Ammon's horn (tissue), 1 donor: ENCODE measurements around the gene TMEM108.
A peak's percentile ranks its signal among the peaks of the same experiment; 100 is the strongest.

Experiments used
- DNase-seq: peaks from one replicate; pipeline ENCODE4 v3.0.0-alpha.2; 2016; ENCODE audit warnings: low spot score

The TMEM108 gene

GRCh38 chr3:133117342-133117741, 79.2 kb downstream of the TMEM108 start:
- DNase-seq: no peak

GRCh38 chr3:133119176-133119575, 81.0 kb downstream of the TMEM108 start:
- DNase-seq: peak; percentile 57

- DNase-seq: no peak
These were observed 83.3 kb downstream of the TMEM108 start for GRCh38 chr3:133121450-133121849.

- no peak for DNase-seq
These were observed 85.4 kb downstream of the TMEM108 start for GRCh38 chr3:133123636-133124035.

- peak; percentile 86 for DNase-seq
These were observed 86.3 kb downstream of the TMEM108 start for GRCh38 chr3:133124511-133124910.

GRCh38 chr3:133125171-133125570, 87.0 kb downstream of the TMEM108 start:
- DNase-seq: no peak

- no peak for DNase-seq
These were observed 87.6 kb downstream of the TMEM108 start for GRCh38 chr3:133125802-133126201.

- no peak for DNase-seq
These were observed 89.2 kb downstream of the TMEM108 start for GRCh38 chr3:133127381-133127780.

GRCh38 chr3:133130168-133130567, 92.0 kb downstream of the TMEM108 start:
- DNase-seq: no peak

- peak; percentile 40 for DNase-seq
These were observed 97.1 kb downstream of the TMEM108 start for GRCh38 chr3:133135306-133135705.

GRCh38 chr3:133136114-133137041, 98.2 kb downstream of the TMEM108 start:
- no peak for DNase-seq

- DNase-seq: no peak
These were observed 99.1 kb downstream of the TMEM108 start for GRCh38 chr3:133137042-133137996.

GRCh38 chr3:133138017-133138416, 99.8 kb downstream of the TMEM108 start:
- DNase-seq: no peak

GRCh38 chr3:133152056-133152455, 113.9 kb downstream of the TMEM108 start:
- DNase-seq: no peak

GRCh38 chr3:133152681-133153220, 114.6 kb downstream of the TMEM108 start:
- DNase-seq: peak; percentile 42

GRCh38 chr3:133153382-133153781, 115.2 kb downstream of the TMEM108 start:
- DNase-seq: no peak

- DNase-seq: no peak
These were observed 119.5 kb downstream of the TMEM108 start for GRCh38 chr3:133157716-133158115.

- DNase-seq: no peak
These were observed 120.5 kb downstream of the TMEM108 start for GRCh38 chr3:133158686-133159085.

GRCh38 chr3:133159498-133160475, 121.6 kb downstream of the TMEM108 start:
- DNase-seq: no peak

GRCh38 chr3:133161656-133162055, 123.5 kb downstream of the TMEM108 start:
- no peak for DNase-seq

GRCh38 chr3:133162265-133162664, 124.1 kb downstream of the TMEM108 start:
- no peak for DNase-seq
